Stimulated activated CD4-positive, alpha-beta T cell treated with anti-CD3 and anti-CD28 coated beads, Interleukin-2, amount 100 ng/mL, for 48 hours (primary cell): ENCODE results near the gene BMP8A.

Source experiments
- DNase-seq, 2 donors: peaks; one replicate each; pipeline ENCODE4 v3.0.0-alpha.2; 2020

The BMP8A gene

GRCh38 chr1:39573736-39574624 is 82.5 kb downstream of the BMP8A start:
- no peak for DNase-seq

GRCh38 chr1:39574646-39575045 is 83.2 kb downstream of the BMP8A start:
- DNase-seq, result no peak
